HEK293T (cell line): Measurements from ENCODE around the gene GRPEL2.

Source experiments
- FOXA1 ChIP-seq: fragments of 450-650 bp; IDR thresholded peaks from 2 replicates; pipeline ENCODE4 v1.6.1; 2016; ENCODE audit warnings: mild to moderate bottlenecking
- HDGF ChIP-seq: fragments of 450-650 bp; IDR thresholded peaks from 2 replicates; pipeline ENCODE4 v1.6.1; 2017; ENCODE audit warnings: antibody characterized with exemption, borderline replicate concordance

DNA sequence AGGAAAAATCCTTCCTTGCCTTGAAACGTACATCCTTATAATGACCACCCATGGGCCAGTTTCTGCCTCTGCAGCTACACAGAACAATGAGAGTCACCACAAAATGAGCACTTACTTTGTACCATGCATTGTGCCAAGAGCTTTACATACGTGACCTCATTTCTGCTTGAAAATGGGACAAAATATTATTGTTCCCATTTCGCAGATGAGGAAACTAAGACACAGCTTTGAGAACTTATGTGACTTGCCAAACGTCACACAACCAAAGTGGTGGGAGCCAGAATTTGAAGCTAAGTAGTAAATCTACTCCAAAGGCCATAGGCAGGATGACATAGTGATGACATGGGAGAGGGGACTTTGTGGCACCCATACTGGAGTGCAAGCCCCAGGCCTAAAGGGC lies 34.8 kb upstream of the GRPEL2 start:
- no peak for TF ChIP-seq FOXA1
- no peak for TF ChIP-seq HDGF
